Gastroesophageal sphincter (tissue), 3 donors: ENCODE measurements around the gene CEP112.

Source experiments
- CTCF ChIP-seq, 4 experiments: fragments of 200-600 bp in 2 of 4; fragments of 450-650 bp in 2 of 4; sonication (generic) in 1 of 4; IDR thresholded peaks; one replicate each; pipeline ENCODE4 v1.5.1; 2017 to 2019; ENCODE audit warnings: antibody characterized with exemption in 4 of 4, mild to moderate bottlenecking in 2 of 4, moderate library complexity in 2 of 4
- EP300 ChIP-seq: sonication (generic); formaldehyde crosslinking; IDR thresholded peaks from one replicate; pipeline ENCODE4 v1.6.1; 2017; ENCODE audit warnings: antibody characterized with exemption, mild to moderate bottlenecking
- POLR2A ChIP-seq, 2 donors: fragments of 450-650 bp; IDR thresholded peaks; one replicate each; pipeline ENCODE4 v1.6.1; 2017; ENCODE audit warnings: antibody characterized with exemption in 2 of 2, mild to moderate bottlenecking in 2 of 2, moderate library complexity in 1 of 2
- POLR2AphosphoS5 ChIP-seq: sonication (generic); formaldehyde crosslinking; IDR thresholded peaks from one replicate; pipeline ENCODE4 v1.6.1; 2017; ENCODE audit warnings: antibody characterized with exemption

GRCh38 chr17:65902155-65902554 lies 289.8 kb downstream of the CEP112 start:
- TF ChIP-seq POLR2A (IDR thresholded peaks at IDR 0.05) = no peak
- TF ChIP-seq CTCF (IDR thresholded peaks at IDR 0.05) = no peak
- no peak for TF ChIP-seq POLR2AphosphoS5
- TF ChIP-seq EP300 = no peak
